A549 (cell line): ENCODE results near the gene F10. TPM values are rescaled to one million over a fixed set of nuclear protein-coding genes. Genes with fewer than 3 reads are reported as not detected.

Experiments used
- ATAC-seq, 2 experiments: fragments of 200-7000 bp in 1 of 2; fragments of >200 bp in 1 of 2; cut with Nextera tagmentation in 1 of 2; cut with Tn5 transposase in 1 of 2; 3 replicates each; pipeline versions ENCODE4 v1.8.0 to v1.9.1; 2018 to 2020; ENCODE audit warnings: mild to moderate bottlenecking in 1 of 2, moderate library complexity in 1 of 2
- CTCF ChIA-PET: fragments of 300-600 bp; sonication (Branson Sonifier 250); formaldehyde crosslinking; extraction: SDS; loops from one replicate; lab custom pipeline; 2021; ENCODE audit warnings: antibody characterized with exemption, inconsistent platforms; lab: Yijun Ruan, JAX
- POLR2A ChIA-PET: fragments of 350-600 bp; formaldehyde crosslinking; extraction: SDS; loops from one replicate; lab custom pipeline; 2021; ENCODE audit warnings: antibody characterized with exemption, inconsistent platforms; lab: Yijun Ruan, JAX
- DNase-seq, 2 experiments: peaks; one replicate each; pipeline versions ENCODE4 v3.0.0 to v3.0.0-alpha.2; 2011 to 2016; ENCODE audit warnings: low read depth in 1 of 2, low spot score in 1 of 2
- FAIRE-seq: peaks from 2 replicates; lab custom pipeline; 2011; peaks lifted over from hg19 to GRCh38; lab: Jason Lieb, UNC
- H3K27ac ChIP-seq, 2 experiments: fragments of >200 bp; sonication (Bioruptor Twin); formaldehyde crosslinking; 3 replicates each; pipeline ENCODE4 v1.5.1; 2016 to 2017
- H3K4me1 ChIP-seq: fragments of >200 bp; sonication (Bioruptor Twin); formaldehyde crosslinking; 3 replicates; pipeline ENCODE4 v1.6.1; 2016
- H3K4me2 ChIP-seq: fragments of >200 bp; sonication (Bioruptor Twin); formaldehyde crosslinking; 3 replicates; pipeline ENCODE4 v1.6.1; 2016
- H3K4me3 ChIP-seq: fragments of >200 bp; sonication (Bioruptor Twin); formaldehyde crosslinking; 3 replicates; pipeline ENCODE4 v1.5.1; 2016
- H3K9me3 ChIP-seq: fragments of >200 bp; sonication (Bioruptor Twin); formaldehyde crosslinking; 3 replicates; pipeline ENCODE4 v1.6.1; 2016
- CBX2 ChIP-seq: fragments of 200-600 bp; sonication (generic); IDR thresholded peaks from 2 replicates; pipeline ENCODE4 v1.6.1; 2016; ENCODE audit warnings: low read depth, mild to moderate bottlenecking, borderline replicate concordance
- CHD2 ChIP-seq: fragments of 150-350 bp; IDR thresholded peaks from 2 replicates; pipeline ENCODE4 v1.6.1; 2014; ENCODE audit warnings: low read length; ENCODE audit not compliant: partially characterized antibody
- CHD4 ChIP-seq: fragments of 200-600 bp; sonication (generic); IDR thresholded peaks from 2 replicates; pipeline ENCODE4 v1.6.1; 2016; ENCODE audit warnings: antibody characterized with exemption, mild to moderate bottlenecking, borderline replicate concordance
- EHF ChIP-seq: fragments of 250-450 bp; sonication (Bioruptor Pico); IDR thresholded peaks from 2 replicates; pipeline ENCODE4 v1.5.0; 2020; ENCODE audit warnings: mild to moderate bottlenecking
- ESRRA ChIP-seq: fragments of 150-350 bp; IDR thresholded peaks from 2 replicates; pipeline ENCODE4 v1.6.1; 2014; ENCODE audit warnings: mild to moderate bottlenecking, low read length, borderline replicate concordance
- FOXS1 ChIP-seq: fragments of 250-450 bp; sonication (Bioruptor Pico); IDR thresholded peaks from 2 replicates; pipeline ENCODE4 v1.5.0; 2020; ENCODE audit warnings: mild to moderate bottlenecking, moderate library complexity
- GATA3 ChIP-seq: IDR thresholded peaks from 2 replicates; pipeline ENCODE4 v1.6.1; 2012; ENCODE audit warnings: borderline replicate concordance
- HOXB5 ChIP-seq: fragments of 250-450 bp; sonication (Bioruptor Pico); IDR thresholded peaks from 2 replicates; pipeline ENCODE4 v1.5.0; 2020; ENCODE audit warnings: mild to moderate bottlenecking, moderate library complexity
- KDM1A ChIP-seq: fragments of 200-600 bp; sonication (generic); IDR thresholded peaks from 2 replicates; pipeline ENCODE4 v1.6.1; 2016; ENCODE audit warnings: low read depth, mild to moderate bottlenecking
- KDM5A ChIP-seq: fragments of 200-600 bp; sonication (generic); IDR thresholded peaks from 2 replicates; pipeline ENCODE4 v1.6.1; 2016; ENCODE audit warnings: antibody characterized with exemption, mild to moderate bottlenecking
- POLR2AphosphoS2 ChIP-seq: conservative IDR thresholded peaks from 2 replicates; pipeline ENCODE4 v1.6.1; 2012; ENCODE audit warnings: low read length, improper control_type of control experiment, inconsistent platforms
- RAD21 ChIP-seq, 2 experiments: fragments of >200 bp in 1 of 2; sonication (Bioruptor Twin) in 1 of 2; formaldehyde crosslinking in 1 of 2; IDR thresholded peaks in 1 of 2; conservative IDR thresholded peaks in 1 of 2; 2 replicates in 1 of 2; 3 replicates in 1 of 2; pipeline ENCODE4 v1.6.1; 2012 to 2018; ENCODE audit warnings: inconsistent platforms in 1 of 2
- RARB ChIP-seq: fragments of 250-450 bp; sonication (Bioruptor Pico); IDR thresholded peaks from 2 replicates; pipeline ENCODE4 v1.8.0; 2021; ENCODE audit warnings: mild to moderate bottlenecking, moderate library complexity
- RCOR1 ChIP-seq: fragments of 150-350 bp; IDR thresholded peaks from 2 replicates; pipeline ENCODE4 v1.6.1; 2014; ENCODE audit warnings: antibody characterized with exemption, low read length, low read depth
- REST ChIP-seq: fragments of 200-600 bp; sonication (generic); IDR thresholded peaks from 2 replicates; pipeline ENCODE4 v1.6.1; 2016; ENCODE audit warnings: antibody characterized with exemption, mild to moderate bottlenecking, moderate library complexity
- TFCP2L1 ChIP-seq: fragments of 250-450 bp; sonication (Bioruptor Pico); IDR thresholded peaks from 2 replicates; pipeline ENCODE4 v1.5.0; 2021; ENCODE audit warnings: mild to moderate bottlenecking
- ZC3H11A ChIP-seq: fragments of 450-650 bp; IDR thresholded peaks from 2 replicates; pipeline ENCODE4 v1.6.1; 2014; ENCODE audit warnings: antibody characterized with exemption, mild to moderate bottlenecking
- ZSCAN20 ChIP-seq: fragments of 250-450 bp; sonication (Bioruptor Pico); IDR thresholded peaks from 2 replicates; pipeline ENCODE4 v1.8.0; 2022; ENCODE audit warnings: mild to moderate bottlenecking, moderate library complexity
- WGBS: methylation state at CpG from one replicate; pipeline ENCODE4 v1.1.6; 2017; ENCODE audit errors: missing lambda C conversion rate; 5-methylcytosine and 5-hydroxymethylcytosine counted together
- polyA plus RNA-seq, 4 experiments: library from polyadenylated mRNA; depleted of rRNA in 3 of 4; stranded (reverse); fragments of >200 nt; fragmentation: RNase III in 1 of 4; extraction: RNeasy Plus Mini Kit Qiagen cat#74134 plus additional on column Dnase treatment in 1 of 4; gene quantifications; 2 replicates in 3 of 4; 3 replicates in 1 of 4; pipeline ENCODE4 v1.2.3, GENCODE V29; 2011 to 2017
- TF ChIP-seq, protein P1 (sequence below): fragments of >200 bp; sonication (Bioruptor Twin); formaldehyde crosslinking; IDR thresholded peaks from 3 replicates; pipeline ENCODE4 v1.5.1; 2016
- TF ChIP-seq, protein P2 (sequence below): fragments of 450-650 bp; IDR thresholded peaks from 2 replicates; pipeline ENCODE4 v1.6.1; 2014; ENCODE audit warnings: antibody characterized with exemption
- TF ChIP-seq, protein P3 (sequence below): fragments of >200 bp; sonication (Bioruptor Twin); formaldehyde crosslinking; IDR thresholded peaks from 2 replicates; pipeline ENCODE4 v1.6.1; 2016

The F10 gene
- polyA plus RNA-seq, 2 of the 4 experiments (the other 2 are of a cell fraction), result 0.32 TPM; not detected in 1

- TF ChIP-seq FOXS1 (CRISPR knock-in tag) (no peak), RARB (CRISPR knock-in tag) (no peak)
- CTCF ChIA-PET, result interaction anchor here (0.8 kb wide), 1 partner anchor 15 kb away, joined by 3 read pairs; no protein-coding TSS in a partner anchor
- no peaks in the 10 kb centered on the region for H3K9me3 ChIP-seq
- ATAC-seq (no peak), DNase-seq (no peak), FAIRE-seq (no peak)
- H3K4me3 ChIP-seq, result no peak overlapping the region
- 75% methylated on average over 12 of the region's 39 CpGs for WGBS
- H3K4me2 ChIP-seq, result no peak overlapping the region
- POLR2A ChIA-PET, result no interaction called here
- H3K27ac ChIP-seq, result no peak overlapping the region
- 0 out of 3 replicates have a peak, but pooled peaks cover 3% of the 10 kb centered on the region for H3K4me1 ChIP-seq
Measured at GRCh38 chr13:113086991-113087922, 35.3 kb upstream of the F10 start.

- ATAC-seq, result no peak
- FAIRE-seq, result no peak
- Histone ChIP-seq H3K4me1 (0 out of 3 replicates have a peak, but pooled peaks cover 3% of the 10 kb centered on the region), H3K27ac (no peak overlapping the region), H3K4me2 (no peak overlapping the region), H3K4me3 (no peak overlapping the region), H3K9me3 (no peaks in the 10 kb centered on the region)
- POLR2A ChIA-PET, result no interaction called here
- CTCF ChIA-PET, result no interaction called here
- WGBS, result 83% methylated on average over 36 of the region's 40 CpGs
- DNase-seq, result no peak
- TF ChIP-seq, protein P1, sequence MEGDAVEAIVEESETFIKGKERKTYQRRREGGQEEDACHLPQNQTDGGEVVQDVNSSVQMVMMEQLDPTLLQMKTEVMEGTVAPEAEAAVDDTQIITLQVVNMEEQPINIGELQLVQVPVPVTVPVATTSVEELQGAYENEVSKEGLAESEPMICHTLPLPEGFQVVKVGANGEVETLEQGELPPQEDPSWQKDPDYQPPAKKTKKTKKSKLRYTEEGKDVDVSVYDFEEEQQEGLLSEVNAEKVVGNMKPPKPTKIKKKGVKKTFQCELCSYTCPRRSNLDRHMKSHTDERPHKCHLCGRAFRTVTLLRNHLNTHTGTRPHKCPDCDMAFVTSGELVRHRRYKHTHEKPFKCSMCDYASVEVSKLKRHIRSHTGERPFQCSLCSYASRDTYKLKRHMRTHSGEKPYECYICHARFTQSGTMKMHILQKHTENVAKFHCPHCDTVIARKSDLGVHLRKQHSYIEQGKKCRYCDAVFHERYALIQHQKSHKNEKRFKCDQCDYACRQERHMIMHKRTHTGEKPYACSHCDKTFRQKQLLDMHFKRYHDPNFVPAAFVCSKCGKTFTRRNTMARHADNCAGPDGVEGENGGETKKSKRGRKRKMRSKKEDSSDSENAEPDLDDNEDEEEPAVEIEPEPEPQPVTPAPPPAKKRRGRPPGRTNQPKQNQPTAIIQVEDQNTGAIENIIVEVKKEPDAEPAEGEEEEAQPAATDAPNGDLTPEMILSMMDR, result no peak
- no peak for TF ChIP-seq ZC3H11A
- TF ChIP-seq CBX2, result no peak
- no peak for TF ChIP-seq KDM5A
- no peak for TF ChIP-seq RCOR1
- TF ChIP-seq HOXB5 (CRISPR knock-in tag), result no peak
- TF ChIP-seq TFCP2L1 (CRISPR knock-in tag), result no peak
- TF ChIP-seq, protein P2, sequence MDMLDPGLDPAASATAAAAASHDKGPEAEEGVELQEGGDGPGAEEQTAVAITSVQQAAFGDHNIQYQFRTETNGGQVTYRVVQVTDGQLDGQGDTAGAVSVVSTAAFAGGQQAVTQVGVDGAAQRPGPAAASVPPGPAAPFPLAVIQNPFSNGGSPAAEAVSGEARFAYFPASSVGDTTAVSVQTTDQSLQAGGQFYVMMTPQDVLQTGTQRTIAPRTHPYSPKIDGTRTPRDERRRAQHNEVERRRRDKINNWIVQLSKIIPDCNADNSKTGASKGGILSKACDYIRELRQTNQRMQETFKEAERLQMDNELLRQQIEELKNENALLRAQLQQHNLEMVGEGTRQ, result no peak
- TF ChIP-seq KDM1A, result no peak
Measured at GRCh38 chr13:113087923-113088690, 34.5 kb upstream of the F10 start.

GRCh38 chr13:113088691-113089020 lies 33.9 kb upstream of the F10 start:
- Histone ChIP-seq H3K9me3 (no peaks in the 10 kb centered on the region), H3K4me1 (no peaks in the 10 kb centered on the region)
- POLR2A ChIA-PET, result no interaction called here
- 60% methylated on average over 13 of the region's 17 CpGs for WGBS
- TF ChIP-seq, protein P3, sequence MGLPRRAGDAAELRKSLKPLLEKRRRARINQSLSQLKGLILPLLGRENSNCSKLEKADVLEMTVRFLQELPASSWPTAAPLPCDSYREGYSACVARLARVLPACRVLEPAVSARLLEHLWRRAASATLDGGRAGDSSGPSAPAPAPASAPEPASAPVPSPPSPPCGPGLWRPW, result no peak
- TF ChIP-seq CHD4 (no peak), POLR2AphosphoS2 (no peak), GATA3 (no peak), RAD21 (conservative IDR thresholded peaks at IDR 0.05 in 1 of 2, IDR thresholded peaks at IDR 0.05 in 1 of 2) (no peak), EHF (CRISPR knock-in tag) (no peak), ESRRA (no peak), KDM5A (no peak), REST (no peak), ZSCAN20 (CRISPR knock-in tag) (no peak), CHD2 (no peak)
- TF ChIP-seq, all 56 proteins: peak for 0
- Histone ChIP-seq H3K4me3 (no peak overlapping the region), H3K27ac (no peak overlapping the region), H3K4me2 (no peak overlapping the region)
- no peak for DNase-seq
- FAIRE-seq, result no peak
- no peak for ATAC-seq
- CTCF ChIA-PET, result interaction anchor here (0.6 to 1.2 kb wide), 2 partner anchors 12 to 314 kb away, joined by 3 to 4 read pairs; no protein-coding TSS in a partner anchor
